Stimulated activated CD8-positive, alpha-beta memory T cell treated with anti-CD3 and anti-CD28 coated beads, Interleukin-4, amount 100 ng/mL, for 4 hours (primary cell): Measurements from ENCODE around the gene CAMK2A.

Experiments
- DNase-seq, 2 donors: peaks; one replicate each; pipeline ENCODE4 v3.0.0-alpha.2; 2020; ENCODE audit warnings: low read depth in 2 of 2, low spot score in 1 of 2

Gene CAMK2A

DNA sequence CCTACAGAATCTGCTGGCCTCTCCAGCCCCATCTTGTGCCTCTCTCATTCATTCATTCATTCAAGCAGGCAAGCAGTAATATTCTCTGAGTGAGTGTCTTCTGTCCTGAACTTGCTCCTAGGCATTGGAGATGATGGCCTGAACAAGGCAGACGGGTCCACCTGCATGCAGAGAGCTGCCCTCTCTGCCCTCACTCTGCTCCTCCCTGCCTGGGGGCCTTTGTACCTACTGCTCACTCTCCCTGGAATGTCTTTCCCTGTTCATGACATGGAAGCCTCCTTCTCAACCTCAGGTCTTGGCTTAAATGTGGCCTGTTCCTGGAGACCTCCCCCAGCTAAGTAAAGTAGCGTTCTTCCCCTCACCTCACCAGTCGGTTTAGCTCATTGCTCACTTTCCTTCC lies 116.4 kb downstream of the CAMK2A start:
- DNase-seq, result no peak

GRCh38 chr5:150172556-150172955 lies 117.0 kb downstream of the CAMK2A start:
- DNase-seq, result no peak

GRCh38 chr5:150172145-150172544 lies 117.4 kb downstream of the CAMK2A start:
- no peak for DNase-seq
